Naive B cell (primary cell): ENCODE results near the gene TADA2B. TPM values are rescaled to one million over a fixed set of nuclear protein-coding genes. Genes with fewer than 3 reads are reported as not detected.
"Not testable (repeated sequence)": the region's sequence is repeated elsewhere in the genome, so short reads cannot be mapped to it uniquely, and the experiment has no call there.

Experiments
- ATAC-seq, 2 donors: fragments of 150-1000 bp; cut with Tn5 transposase; 2 replicates each; pipeline ENCODE4 v1.10.0; 2021; ENCODE audit warnings: low read depth in 2 of 2, mild to moderate bottlenecking in 2 of 2, moderate library complexity in 2 of 2
- DNase-seq: peaks from one replicate; pipeline ENCODE4 v3.0.0; 2022
- H3K27ac Mint-ChIP-seq, 6 donors: one replicate each; pipeline ENCODE4 v1.8.0; 2020 to 2022; ENCODE audit warnings: mild to moderate bottlenecking in 6 of 6, mixed read lengths in 6 of 6, moderate library complexity in 5 of 6, inconsistent platforms in 2 of 6
- H3K27me3 Mint-ChIP-seq, 3 donors: one replicate each; pipeline ENCODE4 v1.8.0; 2021 to 2022; ENCODE audit warnings: mixed read lengths in 3 of 3, mild to moderate bottlenecking in 1 of 3
- H3K36me3 Mint-ChIP-seq, 2 donors: one replicate each; pipeline ENCODE4 v1.8.0; 2020 to 2022; ENCODE audit warnings: mixed read lengths in 2 of 2, inconsistent platforms in 1 of 2, mild to moderate bottlenecking in 1 of 2
- H3K4me1 Mint-ChIP-seq, 3 donors: one replicate each; pipeline ENCODE4 v1.8.0; 2020 to 2022; ENCODE audit warnings: mixed read lengths in 3 of 3, inconsistent platforms in 1 of 3, mild to moderate bottlenecking in 1 of 3, moderate library complexity in 1 of 3
- H3K4me3 Mint-ChIP-seq, 8 donors: one replicate each; pipeline ENCODE4 v1.8.0; 2020 to 2022; ENCODE audit warnings: mild to moderate bottlenecking in 8 of 8, mixed read lengths in 8 of 8, moderate library complexity in 8 of 8, inconsistent platforms in 2 of 8
- H3K9me3 Mint-ChIP-seq, 7 donors: one replicate each; pipeline ENCODE4 v1.8.0; 2020 to 2022; ENCODE audit warnings: mixed read lengths in 7 of 7, mild to moderate bottlenecking in 5 of 7, inconsistent platforms in 2 of 7, moderate library complexity in 1 of 7
- polyA plus RNA-seq, 6 donors: library from polyadenylated mRNA; unstranded; fragments of 300-500 nt; fragmentation: Illumina TruSeq; gene quantifications; one replicate each; pipeline ENCODE4 v1.2.3, GENCODE V29; 2021; ENCODE audit warnings: low read depth in 6 of 6

The TADA2B gene
- polyA plus RNA-seq, 6 donors from 2014 or later, result 4.2 to 6.3 (median 5.1) TPM

DNA sequence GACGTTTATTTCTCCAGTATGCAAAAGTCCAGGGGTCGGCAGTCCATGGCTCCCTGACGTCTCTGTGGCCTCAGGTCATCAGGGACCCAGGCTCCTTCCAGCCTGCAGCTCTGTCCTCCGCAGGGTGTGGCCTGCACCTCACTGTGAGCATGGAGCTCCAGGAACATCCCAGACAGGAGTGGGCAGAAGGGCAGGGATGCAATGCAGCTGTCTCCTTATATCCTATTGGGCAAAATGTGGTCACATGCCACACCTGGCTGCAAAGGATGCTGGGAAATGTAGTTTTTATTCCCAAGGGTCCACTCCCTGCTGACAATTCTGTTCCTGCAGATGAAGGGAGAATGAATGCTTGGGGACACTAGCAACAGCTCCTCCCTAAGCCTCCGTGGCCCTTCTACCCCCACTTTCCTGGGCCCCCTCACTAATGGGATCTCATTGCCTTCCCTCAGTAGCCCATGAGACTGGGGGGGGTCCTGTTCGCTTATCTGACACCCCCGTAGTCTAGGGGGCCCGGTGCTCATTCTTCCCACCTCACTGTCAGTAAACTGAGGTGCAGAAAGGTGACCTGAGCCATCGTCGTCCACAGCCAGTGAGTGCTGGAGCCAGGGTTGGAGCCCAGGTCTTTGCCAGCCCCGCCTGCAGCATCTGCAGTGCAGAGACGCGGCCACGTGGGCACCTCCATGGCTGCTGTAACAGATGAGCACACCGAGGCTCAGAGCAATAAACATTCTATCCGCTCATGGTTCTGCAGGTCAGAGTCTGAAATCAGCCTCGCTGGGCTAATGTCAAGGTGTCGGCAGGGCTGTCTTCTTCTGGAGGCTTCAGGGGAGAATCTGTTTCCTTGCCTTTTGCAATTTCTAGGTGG lies 30.6 kb downstream of the TADA2B start:
- Mint-ChIP-seq H3K36me3 (no peaks in the 10 kb centered on the region), H3K4me3 (no peak overlapping the region), H3K27ac (peak overlapping the region in 2 of 6 donors; percentile 22 to 92), H3K4me1 (peaks cover 7 to 11% (median 7%) of the 10 kb centered on the region in 3 donors), H3K27me3 (peaks cover 0 to 17% (median 3%) of the 10 kb centered on the region in 3 donors), H3K9me3 (no peaks in the 10 kb centered on the region)
- ATAC-seq, result no peak
- no peak for DNase-seq

DNA sequence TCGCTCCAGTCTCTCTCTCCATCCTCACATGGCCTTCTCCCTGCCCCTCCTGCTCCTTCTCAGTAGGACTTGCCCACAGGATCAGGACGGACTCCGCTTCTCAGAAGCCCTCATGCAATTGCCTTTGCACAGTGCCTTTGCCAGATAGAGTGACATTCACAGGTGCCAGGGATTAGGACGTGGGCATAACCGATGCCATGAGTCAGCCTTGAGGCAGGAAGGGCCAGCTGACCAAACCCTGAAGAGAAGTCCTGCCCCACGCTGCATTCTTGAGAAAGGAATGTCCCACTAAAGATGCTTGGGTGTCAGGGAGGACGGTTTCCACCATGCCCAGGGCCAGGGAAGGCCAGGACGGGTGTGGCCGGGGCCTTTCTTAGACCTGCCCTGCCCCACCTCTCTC lies 31.3 kb downstream of the TADA2B start:
- ATAC-seq, result no peak
- Mint-ChIP-seq H3K4me3 (no peak overlapping the region), H3K36me3 (no peaks in the 10 kb centered on the region), H3K4me1 (peaks cover 6 to 8% (median 7%) of the 10 kb centered on the region in 3 donors), H3K9me3 (peaks cover 0 to 3% (median 0%) of the 10 kb centered on the region in 7 donors), H3K27ac (peak overlapping the region in 1 of 6 donors; percentile 92), H3K27me3 (peaks cover 3 to 21% (median 5%) of the 10 kb centered on the region in 3 donors)
- no peak for DNase-seq

DNA sequence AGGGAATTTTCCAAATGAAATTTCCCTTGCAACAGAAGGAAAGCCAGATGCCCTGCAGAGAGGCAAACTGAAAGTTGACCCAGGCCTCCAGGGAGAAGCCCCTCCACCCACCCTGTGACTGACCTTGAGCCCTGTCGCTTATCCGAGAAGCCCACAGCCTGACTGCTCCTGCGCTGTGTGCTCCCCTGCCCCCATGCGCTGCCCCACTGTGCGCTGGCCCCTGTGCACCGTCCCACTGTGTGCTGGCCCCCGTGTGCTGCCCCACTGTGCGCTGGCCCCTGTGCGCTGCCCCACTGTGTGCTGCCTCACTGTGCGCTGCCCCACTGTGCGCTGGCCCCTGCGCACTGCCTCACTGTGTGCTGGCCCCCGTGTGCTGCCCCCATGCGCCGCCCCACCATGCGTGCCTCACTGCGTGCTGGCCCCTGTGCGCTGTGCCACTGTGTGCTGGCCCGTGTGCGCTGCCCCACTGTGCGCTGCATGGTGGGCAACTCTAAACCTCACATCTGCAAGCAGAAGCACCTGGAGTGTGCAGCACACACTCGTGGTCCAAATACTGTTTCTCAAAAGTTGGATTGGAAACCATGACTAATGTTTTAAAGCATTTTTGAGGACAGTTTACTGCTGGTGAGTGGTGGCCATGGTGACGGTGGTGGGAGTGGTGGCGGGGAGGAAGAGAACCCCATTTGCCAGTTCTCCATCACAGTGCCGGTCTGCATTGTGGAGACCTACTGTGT lies 33.0 kb downstream of the TADA2B start:
- H3K4me1 Mint-ChIP-seq, result peaks cover 0 to under 1% (median 0%) of the 10 kb centered on the region in 3 donors
- ATAC-seq, result no peak
- H3K27me3 Mint-ChIP-seq, result peaks cover 8 to 31% (median 18%) of the 10 kb centered on the region in 3 donors

DNA sequence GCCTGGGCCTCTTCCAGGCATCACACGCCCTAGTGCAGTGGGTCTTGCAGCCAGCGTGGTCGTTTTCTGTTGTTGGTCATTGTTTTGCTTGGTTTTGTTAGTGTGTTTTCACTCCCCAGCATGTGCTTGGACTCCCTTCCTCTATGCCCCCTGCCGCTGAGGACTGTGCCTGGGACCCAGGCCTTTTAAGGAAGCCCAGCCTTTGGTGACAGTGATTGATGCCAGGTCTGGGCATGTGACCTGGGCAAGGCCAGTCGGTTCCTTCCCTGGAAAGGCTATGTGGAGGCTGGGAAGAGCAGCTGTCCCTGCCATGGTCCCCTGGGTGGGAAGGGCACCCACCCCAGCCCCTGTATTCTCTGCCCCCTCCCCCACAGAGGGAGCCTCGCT lies 33.5 kb downstream of the TADA2B start:
- peaks cover 0 to 4% of the 10 kb centered on the region in 2 donors for H3K36me3 Mint-ChIP-seq
- peaks cover 14 to 30% (median 18%) of the 10 kb centered on the region in 3 donors for H3K27me3 Mint-ChIP-seq
- peaks cover 0 to 19% (median 6%) of the 10 kb centered on the region in 7 donors for H3K9me3 Mint-ChIP-seq

More for the DNA sequence above, 33.0 kb downstream of the TADA2B start:
- peaks cover 0 to 4% of the 10 kb centered on the region in 2 donors for H3K36me3 Mint-ChIP-seq
- H3K4me3 Mint-ChIP-seq, result no peak overlapping the region
- no peak for DNase-seq
- H3K9me3 Mint-ChIP-seq, result peaks cover 0 to 19% (median 6%) of the 10 kb centered on the region in 7 donors
- H3K27ac Mint-ChIP-seq, result no peak overlapping the region

DNA sequence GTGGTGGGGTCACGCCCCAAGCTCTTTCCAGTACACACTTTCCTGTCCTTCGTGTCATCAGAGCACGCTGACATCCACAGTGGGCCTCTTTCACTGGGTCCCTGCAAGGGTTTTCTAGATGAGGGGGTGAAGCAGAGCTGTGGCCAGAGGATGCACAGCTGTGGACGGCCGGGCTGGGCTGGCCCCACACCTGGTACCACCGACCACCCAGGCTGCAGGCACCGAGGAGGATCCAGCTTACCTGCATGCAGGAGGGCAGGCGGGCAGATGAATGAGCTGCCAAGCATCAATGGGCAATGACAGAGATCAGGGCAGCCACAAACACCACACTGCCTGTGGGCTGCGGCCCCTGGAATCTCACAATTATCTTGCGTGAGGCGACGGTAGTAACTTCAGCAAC lies 34.2 kb downstream of the TADA2B start:
- peaks cover 0 to 4% of the 10 kb centered on the region in 2 donors for H3K36me3 Mint-ChIP-seq
- ATAC-seq, result no peak
- peak overlapping the region in 1 of 8 donors; percentile 63 for H3K4me3 Mint-ChIP-seq
- no peaks in the 10 kb centered on the region for H3K4me1 Mint-ChIP-seq
- peaks cover 15 to 30% (median 23%) of the 10 kb centered on the region in 3 donors for H3K27me3 Mint-ChIP-seq
- H3K27ac Mint-ChIP-seq, result no peak overlapping the region
- H3K9me3 Mint-ChIP-seq, result peaks cover 0 to 19% (median 6%) of the 10 kb centered on the region in 7 donors
- no peak for DNase-seq

More for the DNA sequence above, 33.5 kb downstream of the TADA2B start:
- no peak for DNase-seq
- Mint-ChIP-seq H3K27ac (no peak overlapping the region), H3K4me1 (no peaks in the 10 kb centered on the region), H3K4me3 (no peak overlapping the region)
- ATAC-seq, result no peak

DNA sequence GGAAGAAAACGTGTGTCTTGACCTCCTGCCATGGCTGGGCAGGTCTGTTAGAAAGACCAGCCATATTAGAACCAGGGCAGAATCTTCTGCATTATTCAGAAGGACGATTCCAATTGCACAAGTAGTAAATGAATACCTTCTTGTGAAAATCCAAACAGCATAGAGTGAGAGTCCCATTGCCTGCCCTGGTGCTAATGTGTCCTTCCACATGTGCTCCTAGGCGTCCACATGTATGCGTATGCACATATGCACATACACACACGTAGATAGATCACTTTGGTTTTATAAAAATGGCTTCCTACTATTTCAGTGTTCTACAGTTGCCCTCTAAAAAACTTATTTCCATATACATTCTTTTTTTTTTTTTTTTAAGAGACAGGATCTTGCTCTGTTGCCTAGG lies 34.9 kb downstream of the TADA2B start:
- peaks cover 0 to 4% of the 10 kb centered on the region in 2 donors for H3K36me3 Mint-ChIP-seq
- ATAC-seq (no peak), DNase-seq (no peak)
- H3K4me1 Mint-ChIP-seq, result no peaks in the 10 kb centered on the region
- H3K4me3 Mint-ChIP-seq, result no peak overlapping the region
- H3K27me3 Mint-ChIP-seq, result peaks cover 20 to 36% (median 30%) of the 10 kb centered on the region in 3 donors
- H3K9me3 Mint-ChIP-seq, result peaks cover 0 to 19% (median 6%) of the 10 kb centered on the region in 7 donors
- peak overlapping the region in 1 of 6 donors; percentile 78 for H3K27ac Mint-ChIP-seq

DNA sequence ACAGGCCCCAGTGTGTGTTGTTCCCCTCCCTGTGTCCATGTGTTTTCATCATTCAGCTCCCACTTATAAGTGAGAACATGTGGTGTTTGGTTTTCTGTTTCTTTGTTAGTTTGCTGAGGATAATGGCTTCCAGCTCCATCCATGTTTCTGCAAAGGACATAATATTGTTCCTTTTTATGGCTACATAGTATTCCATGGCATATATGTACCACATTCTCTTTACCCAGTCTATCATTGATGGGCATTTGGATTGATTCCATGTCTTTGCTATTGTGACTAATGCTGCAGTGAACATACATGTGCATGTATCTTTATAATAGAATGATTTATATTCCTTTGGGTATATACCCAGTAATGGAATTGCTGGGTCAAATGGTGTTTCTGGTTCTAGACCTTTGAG lies 36.3 kb downstream of the TADA2B start:
- not testable (repeated sequence) for H3K36me3 Mint-ChIP-seq

DNA sequence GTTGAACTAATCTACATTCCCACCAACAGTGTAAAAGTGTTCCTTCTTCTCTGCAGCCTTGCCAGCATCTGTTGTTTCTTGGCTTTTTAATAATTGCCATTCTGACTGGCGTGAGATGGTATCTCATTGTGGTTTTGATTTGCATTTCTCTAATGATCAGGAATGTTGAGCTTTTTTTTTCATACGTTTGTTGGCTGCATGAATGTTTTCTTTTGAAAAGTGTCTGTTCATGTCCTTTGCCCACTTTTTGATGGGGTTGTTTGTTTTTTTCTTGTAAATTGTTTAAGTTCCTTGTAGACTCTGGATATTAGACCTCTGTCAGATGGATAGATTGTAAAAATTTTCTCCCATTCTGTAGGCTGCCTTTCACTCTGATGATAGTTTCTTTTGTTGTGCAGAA lies 36.7 kb downstream of the TADA2B start:
- ATAC-seq, H3K27ac Mint-ChIP-seq, H3K4me1 Mint-ChIP-seq, H3K36me3 Mint-ChIP-seq, H3K4me3 Mint-ChIP-seq, DNase-seq: not testable (repeated sequence)
- peaks cover 33 to 55% (median 44%) of the 10 kb centered on the region in 3 donors for H3K27me3 Mint-ChIP-seq
- peaks cover 0 to 19% (median 6%) of the 10 kb centered on the region in 7 donors for H3K9me3 Mint-ChIP-seq

More for the DNA sequence above, 36.3 kb downstream of the TADA2B start:
- H3K4me1 Mint-ChIP-seq, H3K4me3 Mint-ChIP-seq, ATAC-seq, H3K27ac Mint-ChIP-seq, DNase-seq: not testable (repeated sequence)
- H3K9me3 Mint-ChIP-seq, result peaks cover 0 to 19% (median 6%) of the 10 kb centered on the region in 7 donors
- peaks cover 29 to 51% (median 40%) of the 10 kb centered on the region in 3 donors for H3K27me3 Mint-ChIP-seq

DNA sequence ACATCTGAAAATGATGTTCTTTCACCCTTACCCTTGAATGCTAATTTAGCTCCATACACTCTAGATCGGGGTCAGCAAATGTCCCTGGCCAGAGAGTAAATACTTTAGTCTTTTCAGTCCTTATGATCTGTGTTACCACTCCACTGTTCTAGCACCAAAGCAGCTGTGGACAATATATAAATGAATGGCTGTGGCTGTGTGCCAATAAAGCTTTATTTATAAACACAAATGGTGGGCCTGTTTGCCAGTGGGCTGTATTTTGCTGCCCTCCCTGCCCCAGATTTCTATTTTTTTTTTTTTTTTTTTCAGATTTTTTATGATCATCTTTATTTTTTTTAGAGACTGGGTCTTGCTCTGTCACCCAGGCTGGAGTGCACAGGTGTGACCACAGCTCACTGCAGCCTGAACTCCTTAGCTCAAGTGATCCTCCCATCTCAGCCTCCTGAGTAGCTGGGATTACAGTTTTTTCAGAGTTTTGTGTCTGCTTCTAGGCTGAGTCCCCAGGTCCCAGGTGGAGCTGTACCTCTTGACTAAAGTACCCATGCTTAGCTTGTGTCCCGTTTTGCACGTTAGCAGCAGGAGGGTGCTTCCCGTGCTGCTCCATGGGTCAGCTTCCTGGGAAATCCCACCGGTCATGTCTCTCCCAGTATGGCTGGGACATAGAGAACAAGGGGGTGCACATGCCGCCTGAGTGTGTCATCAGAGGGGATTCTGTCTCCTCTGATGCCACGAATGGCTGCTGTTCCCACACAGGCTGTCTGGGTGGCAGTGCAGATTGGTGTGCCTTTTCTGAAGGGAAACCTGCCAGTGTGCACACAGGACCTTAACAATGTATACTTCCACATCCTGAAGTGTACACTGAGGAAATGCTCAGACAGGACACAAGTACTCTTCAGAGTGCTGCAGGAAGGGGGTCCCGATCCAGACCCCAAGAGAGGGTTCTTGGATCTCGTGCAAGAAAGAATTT lies 40.7 kb downstream of the TADA2B start:
- Mint-ChIP-seq H3K27me3 (peaks cover 41 to 64% (median 51%) of the 10 kb centered on the region in 3 donors), H3K9me3 (peaks cover 0 to 19% (median 11%) of the 10 kb centered on the region in 7 donors), H3K36me3 (peaks cover 0 to 4% of the 10 kb centered on the region in 2 donors), H3K4me3 (peak overlapping the region in 1 of 8 donors; percentile 12), H3K27ac (no peak overlapping the region), H3K4me1 (no peaks in the 10 kb centered on the region)
- DNase-seq (no peak), ATAC-seq (no peak)

DNA sequence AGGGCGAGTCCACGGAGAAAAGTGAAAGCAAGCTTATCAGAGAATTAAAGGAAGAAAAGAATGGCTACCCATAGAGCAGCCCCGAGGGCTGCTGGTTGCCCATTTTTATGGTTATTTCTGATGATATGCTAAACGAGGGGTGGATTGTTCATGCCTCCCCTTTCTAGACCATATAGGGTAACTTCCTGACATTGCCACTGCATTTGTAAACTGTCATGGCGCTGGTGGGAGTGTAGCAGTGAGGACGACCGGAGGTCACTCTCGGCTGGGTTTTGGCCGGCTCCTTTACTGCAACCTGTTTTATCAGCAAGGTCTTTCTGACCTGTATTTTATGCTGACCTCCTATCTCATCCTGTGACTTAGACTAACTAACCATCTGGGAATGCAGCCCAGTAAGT lies 41.4 kb downstream of the TADA2B start:
- ATAC-seq, DNase-seq, H3K4me1 Mint-ChIP-seq, H3K4me3 Mint-ChIP-seq, H3K36me3 Mint-ChIP-seq, H3K27ac Mint-ChIP-seq: not testable (repeated sequence)
- Mint-ChIP-seq H3K9me3 (peaks cover 0 to 15% (median 11%) of the 10 kb centered on the region in 7 donors), H3K27me3 (peaks cover 45 to 64% (median 49%) of the 10 kb centered on the region in 3 donors)

DNA sequence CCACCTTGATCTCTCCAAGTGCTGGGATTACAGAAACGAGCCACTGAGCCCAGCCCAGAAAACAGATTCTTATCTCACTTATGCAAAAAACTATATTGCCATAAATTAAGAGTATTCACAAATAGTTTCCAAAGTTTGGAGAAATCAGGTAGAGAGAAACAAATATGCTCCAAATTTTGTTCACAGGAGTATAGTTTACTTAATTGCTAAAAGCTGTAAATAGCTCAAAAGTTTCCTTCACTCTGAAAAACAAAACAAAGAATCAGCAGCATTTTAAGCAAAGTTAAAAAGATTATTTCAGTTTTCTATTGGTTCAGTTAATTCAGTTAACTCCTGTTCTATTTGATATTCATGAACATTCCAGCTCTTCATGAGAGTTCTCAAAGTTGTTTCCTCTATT lies 43.2 kb downstream of the TADA2B start:
- no peak overlapping the region for H3K4me3 Mint-ChIP-seq
- ATAC-seq, result no peak
- peaks cover 38 to 62% (median 52%) of the 10 kb centered on the region in 3 donors for H3K27me3 Mint-ChIP-seq
- no peak overlapping the region for H3K27ac Mint-ChIP-seq
- no peaks in the 10 kb centered on the region for H3K4me1 Mint-ChIP-seq
- no peak for DNase-seq
- peaks cover 0 to 7% (median 3%) of the 10 kb centered on the region in 7 donors for H3K9me3 Mint-ChIP-seq
- no peaks in the 10 kb centered on the region for H3K36me3 Mint-ChIP-seq

DNA sequence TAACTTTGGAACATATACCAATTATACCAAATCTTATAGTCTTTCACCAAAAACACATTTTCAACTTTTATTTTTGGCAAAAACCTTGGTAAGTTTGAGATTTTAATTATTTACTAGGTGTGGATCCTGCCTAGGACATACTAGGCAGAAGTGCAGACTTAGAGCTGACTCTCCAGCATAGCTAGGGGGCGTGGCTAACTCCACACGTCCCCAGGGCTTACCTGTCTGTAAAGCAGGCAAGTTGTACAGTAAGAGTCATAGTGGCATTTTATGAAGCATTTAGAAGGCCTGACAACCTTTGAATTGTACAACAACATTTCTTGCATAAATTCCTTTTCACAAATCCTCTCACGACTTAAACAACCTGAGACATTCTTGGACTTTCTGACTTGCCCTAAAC lies 43.9 kb downstream of the TADA2B start:
- no peaks in the 10 kb centered on the region for H3K36me3 Mint-ChIP-seq
- no peak for DNase-seq
- peaks cover 0 to 7% (median 3%) of the 10 kb centered on the region in 7 donors for H3K9me3 Mint-ChIP-seq
- no peak overlapping the region for H3K27ac Mint-ChIP-seq
- peaks cover 36 to 66% (median 54%) of the 10 kb centered on the region in 3 donors for H3K27me3 Mint-ChIP-seq
- no peaks in the 10 kb centered on the region for H3K4me1 Mint-ChIP-seq
- ATAC-seq, result no peak
- H3K4me3 Mint-ChIP-seq, result no peak overlapping the region
